ENCODE measurements around the gene TRPM3.
"Not testable (repeated sequence)": the region's sequence is repeated elsewhere in the genome, so short reads cannot be mapped to it uniquely, and the experiment has no call there.

DNA sequence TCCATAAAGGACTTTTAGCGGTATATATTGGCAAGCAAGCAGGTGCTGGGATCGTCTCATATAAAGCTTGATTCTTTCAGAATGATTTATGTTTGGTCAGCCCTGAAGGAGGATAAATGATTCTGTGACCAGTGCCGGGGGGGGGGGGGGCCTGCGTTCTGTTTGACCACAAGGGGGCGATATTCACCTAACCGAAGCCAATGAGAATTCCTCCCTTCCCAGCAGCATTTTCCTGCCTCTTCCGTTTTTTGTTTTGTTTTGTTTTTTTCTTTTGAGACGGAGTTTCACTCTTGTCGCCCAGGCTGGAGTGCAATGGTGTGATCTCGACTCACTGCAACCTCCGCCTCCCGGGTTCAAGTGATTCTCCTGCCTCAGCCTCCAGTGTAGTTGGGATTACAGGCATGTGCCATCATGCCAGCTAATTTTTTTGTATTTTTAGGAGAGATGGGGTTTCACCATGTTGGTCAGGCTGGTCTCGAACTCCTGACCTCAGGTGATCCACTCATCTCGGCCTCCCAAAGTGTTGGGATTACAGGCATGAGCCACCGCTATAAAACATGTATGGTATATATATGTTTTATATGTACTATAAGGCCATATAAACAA is 492.2 kb downstream of the TRPM3 start:
- not testable (repeated sequence) for TF ChIP-seq POLR2AphosphoS5, EP300, POLR2A (IDR thresholded peaks at IDR 0.05)
- TF ChIP-seq, protein P1, sequence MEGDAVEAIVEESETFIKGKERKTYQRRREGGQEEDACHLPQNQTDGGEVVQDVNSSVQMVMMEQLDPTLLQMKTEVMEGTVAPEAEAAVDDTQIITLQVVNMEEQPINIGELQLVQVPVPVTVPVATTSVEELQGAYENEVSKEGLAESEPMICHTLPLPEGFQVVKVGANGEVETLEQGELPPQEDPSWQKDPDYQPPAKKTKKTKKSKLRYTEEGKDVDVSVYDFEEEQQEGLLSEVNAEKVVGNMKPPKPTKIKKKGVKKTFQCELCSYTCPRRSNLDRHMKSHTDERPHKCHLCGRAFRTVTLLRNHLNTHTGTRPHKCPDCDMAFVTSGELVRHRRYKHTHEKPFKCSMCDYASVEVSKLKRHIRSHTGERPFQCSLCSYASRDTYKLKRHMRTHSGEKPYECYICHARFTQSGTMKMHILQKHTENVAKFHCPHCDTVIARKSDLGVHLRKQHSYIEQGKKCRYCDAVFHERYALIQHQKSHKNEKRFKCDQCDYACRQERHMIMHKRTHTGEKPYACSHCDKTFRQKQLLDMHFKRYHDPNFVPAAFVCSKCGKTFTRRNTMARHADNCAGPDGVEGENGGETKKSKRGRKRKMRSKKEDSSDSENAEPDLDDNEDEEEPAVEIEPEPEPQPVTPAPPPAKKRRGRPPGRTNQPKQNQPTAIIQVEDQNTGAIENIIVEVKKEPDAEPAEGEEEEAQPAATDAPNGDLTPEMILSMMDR (IDR thresholded peaks at IDR 0.05): not testable (repeated sequence)
